ENCODE results near the gene KRI1.
A peak's percentile ranks its signal among the peaks of the same experiment; 100 is the strongest.

KRI1 gene

GRCh38 chr19:10520652-10521318, 45.0 kb downstream of the KRI1 start:
- Mint-ChIP-seq H3K27ac (no peak overlapping the region), H3K27me3 (peaks cover 21% of the 10 kb centered on the region), H3K9me3 (ENCODE audit: low read depth) (no peaks in the 10 kb centered on the region), H3K36me3 (no peaks in the 10 kb centered on the region), H3K4me1 (ENCODE audit: low read depth) (peaks cover 22% of the 10 kb centered on the region), H3K4me3 (no peak overlapping the region)

GRCh38 chr19:10519421-10519820, 46.4 kb downstream of the KRI1 start:
- peak overlapping the region; percentile 33 for H3K4me3 Mint-ChIP-seq
- no peak overlapping the region for H3K27ac Mint-ChIP-seq
- peaks cover 23% of the 10 kb centered on the region for H3K4me1 Mint-ChIP-seq (ENCODE audit: low read depth)

GRCh38 chr19:10518444-10519361, 47.1 kb downstream of the KRI1 start:
- no peaks in the 10 kb centered on the region for H3K36me3 Mint-ChIP-seq
- H3K9me3 Mint-ChIP-seq (ENCODE audit: low read depth) = no peaks in the 10 kb centered on the region
- peaks cover 28% of the 10 kb centered on the region for H3K27me3 Mint-ChIP-seq
- peak overlapping the region; percentile 74 for H3K4me3 Mint-ChIP-seq
- H3K27ac Mint-ChIP-seq = no peak overlapping the region
- H3K4me1 Mint-ChIP-seq (ENCODE audit: low read depth) = peaks cover 23% of the 10 kb centered on the region

More at GRCh38 chr19:10519421-10519820, 46.4 kb downstream of the KRI1 start:
- Mint-ChIP-seq H3K27me3 (peaks cover 27% of the 10 kb centered on the region), H3K9me3 (ENCODE audit: low read depth) (no peaks in the 10 kb centered on the region), H3K36me3 (no peaks in the 10 kb centered on the region)

GRCh38 chr19:10517760-10518443, 47.9 kb downstream of the KRI1 start:
- Mint-ChIP-seq H3K27ac (no peak overlapping the region), H3K27me3 (peaks cover 36% of the 10 kb centered on the region), H3K9me3 (ENCODE audit: low read depth) (no peaks in the 10 kb centered on the region), H3K4me1 (ENCODE audit: low read depth) (peaks cover 28% of the 10 kb centered on the region), H3K4me3 (peak overlapping the region; percentile 74), H3K36me3 (no peaks in the 10 kb centered on the region)

GRCh38 chr19:10517361-10517759, 48.5 kb downstream of the KRI1 start, which contains the start of gene S1PR5:
TSS of gene S1PR5 (minus strand) at chr19:10517447. CDS start at chr19:10515011, 2,436 bp downstream.
- H3K4me3 Mint-ChIP-seq = peak within 1 kb of the TSS; percentile 80

GRCh38 chr19:10516671-10517286, 49.0 kb downstream of the KRI1 start:
- H3K27ac Mint-ChIP-seq = no peak overlapping the region
- peaks cover 36% of the 10 kb centered on the region for H3K27me3 Mint-ChIP-seq
- H3K36me3 Mint-ChIP-seq = no peaks in the 10 kb centered on the region
- H3K4me1 Mint-ChIP-seq (ENCODE audit: low read depth) = peaks cover 28% of the 10 kb centered on the region
- no peaks in the 10 kb centered on the region for H3K9me3 Mint-ChIP-seq (ENCODE audit: low read depth)
- H3K4me3 Mint-ChIP-seq = peak overlapping the region; percentile 80

More at GRCh38 chr19:10517361-10517759, 48.5 kb downstream of the KRI1 start, which contains the start of gene S1PR5:
- peaks cover 28% of the 10 kb centered on the region for H3K4me1 Mint-ChIP-seq (ENCODE audit: low read depth)
- H3K9me3 Mint-ChIP-seq (ENCODE audit: low read depth) = no peaks in the 10 kb centered on the region
- no peaks in the 10 kb centered on the region for H3K36me3 Mint-ChIP-seq
- H3K27me3 Mint-ChIP-seq = peaks cover 36% of the 10 kb centered on the region
- no peak within 1 kb of the TSS for H3K27ac Mint-ChIP-seq

GRCh38 chr19:10516064-10516385, 49.8 kb downstream of the KRI1 start:
- no peaks in the 10 kb centered on the region for H3K9me3 Mint-ChIP-seq (ENCODE audit: low read depth)
- H3K4me3 Mint-ChIP-seq = peak overlapping the region; percentile 15
- peaks cover 28% of the 10 kb centered on the region for H3K4me1 Mint-ChIP-seq (ENCODE audit: low read depth)
- H3K36me3 Mint-ChIP-seq = no peaks in the 10 kb centered on the region
- H3K27ac Mint-ChIP-seq = no peak overlapping the region
- peaks cover 36% of the 10 kb centered on the region for H3K27me3 Mint-ChIP-seq

GRCh38 chr19:10514211-10515145, 51.3 kb downstream of the KRI1 start:
- no peaks in the 10 kb centered on the region for H3K36me3 Mint-ChIP-seq
- H3K9me3 Mint-ChIP-seq (ENCODE audit: low read depth) = no peaks in the 10 kb centered on the region
- peaks cover 34% of the 10 kb centered on the region for H3K27me3 Mint-ChIP-seq
- peaks cover 32% of the 10 kb centered on the region for H3K4me1 Mint-ChIP-seq (ENCODE audit: low read depth)
- peak overlapping the region; percentile 60 for H3K4me3 Mint-ChIP-seq
- H3K27ac Mint-ChIP-seq = no peak overlapping the region

GRCh38 chr19:10513223-10513622, 52.6 kb downstream of the KRI1 start:
- peaks cover 25% of the 10 kb centered on the region for H3K27me3 Mint-ChIP-seq
- no peak overlapping the region for H3K27ac Mint-ChIP-seq
- H3K4me3 Mint-ChIP-seq = peak overlapping the region; percentile 7

GRCh38 chr19:10510301-10510802, 55.5 kb downstream of the KRI1 start:
- H3K9me3 Mint-ChIP-seq (ENCODE audit: low read depth) = no peaks in the 10 kb centered on the region
- no peak overlapping the region for H3K27ac Mint-ChIP-seq
- no peaks in the 10 kb centered on the region for H3K36me3 Mint-ChIP-seq
- no peak overlapping the region for H3K4me3 Mint-ChIP-seq
- peaks cover 18% of the 10 kb centered on the region for H3K4me1 Mint-ChIP-seq (ENCODE audit: low read depth)
- H3K27me3 Mint-ChIP-seq = peaks cover 13% of the 10 kb centered on the region

More at GRCh38 chr19:10513223-10513622, 52.6 kb downstream of the KRI1 start:
- Mint-ChIP-seq H3K4me1 (ENCODE audit: low read depth) (peaks cover 24% of the 10 kb centered on the region), H3K36me3 (no peaks in the 10 kb centered on the region), H3K9me3 (ENCODE audit: low read depth) (no peaks in the 10 kb centered on the region)

- no peaks in the 10 kb centered on the region for H3K36me3 Mint-ChIP-seq
- no peak overlapping the region for H3K4me3 Mint-ChIP-seq
- peaks cover 18% of the 10 kb centered on the region for H3K4me1 Mint-ChIP-seq (ENCODE audit: low read depth)
- no peak overlapping the region for H3K27ac Mint-ChIP-seq
- H3K9me3 Mint-ChIP-seq (ENCODE audit: low read depth) = no peaks in the 10 kb centered on the region
- peaks cover 8% of the 10 kb centered on the region for H3K27me3 Mint-ChIP-seq
Measured at GRCh38 chr19:10508707-10509106, 57.1 kb downstream of the KRI1 start.

- H3K4me1 Mint-ChIP-seq (ENCODE audit: low read depth) = peaks cover 17% of the 10 kb centered on the region
- peaks cover 2% of the 10 kb centered on the region for H3K27me3 Mint-ChIP-seq
- no peaks in the 10 kb centered on the region for H3K9me3 Mint-ChIP-seq (ENCODE audit: low read depth)
- H3K4me3 Mint-ChIP-seq = no peak overlapping the region
- H3K36me3 Mint-ChIP-seq = no peaks in the 10 kb centered on the region
- no peak overlapping the region for H3K27ac Mint-ChIP-seq
Measured at GRCh38 chr19:10508036-10508435, 57.8 kb downstream of the KRI1 start.

GRCh38 chr19:10505583-10506229, 60.1 kb downstream of the KRI1 start:
- H3K9me3 Mint-ChIP-seq (ENCODE audit: low read depth) = no peaks in the 10 kb centered on the region
- no peaks in the 10 kb centered on the region for H3K27me3 Mint-ChIP-seq
- peak overlapping the region; percentile 64 for H3K27ac Mint-ChIP-seq
- H3K36me3 Mint-ChIP-seq = no peaks in the 10 kb centered on the region
- peak overlapping the region; percentile 53 for H3K4me3 Mint-ChIP-seq
- H3K4me1 Mint-ChIP-seq (ENCODE audit: low read depth) = peaks cover 24% of the 10 kb centered on the region

Data from activated naive CD8-positive, alpha-beta T cell (primary cell).